8988T (cell line): ENCODE results near the gene ZW10.

Experiments
- DNase-seq: peaks from one replicate; pipeline ENCODE4 v3.0.0; 2011

ZW10 gene

DNA sequence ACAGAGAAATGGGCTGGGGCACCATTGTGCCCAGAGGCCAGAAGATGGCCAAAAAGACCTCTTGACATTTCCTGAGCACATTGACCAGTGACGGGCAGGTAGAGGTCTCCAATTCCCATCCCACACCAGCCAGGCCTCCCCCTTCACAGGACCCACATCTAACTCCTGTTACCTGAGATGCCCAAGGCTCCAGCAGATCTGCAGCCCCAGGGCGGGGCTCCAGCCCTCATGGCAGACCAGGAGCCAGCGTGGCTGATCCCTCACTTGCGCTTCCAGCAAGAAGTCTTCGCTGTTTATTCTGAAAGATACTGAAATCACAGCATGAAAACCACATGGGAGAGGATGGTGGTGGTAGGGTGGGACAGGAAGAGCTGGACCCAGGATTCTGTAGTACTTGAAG lies 76.4 kb downstream of the ZW10 start:
- DNase-seq = no peak

DNA sequence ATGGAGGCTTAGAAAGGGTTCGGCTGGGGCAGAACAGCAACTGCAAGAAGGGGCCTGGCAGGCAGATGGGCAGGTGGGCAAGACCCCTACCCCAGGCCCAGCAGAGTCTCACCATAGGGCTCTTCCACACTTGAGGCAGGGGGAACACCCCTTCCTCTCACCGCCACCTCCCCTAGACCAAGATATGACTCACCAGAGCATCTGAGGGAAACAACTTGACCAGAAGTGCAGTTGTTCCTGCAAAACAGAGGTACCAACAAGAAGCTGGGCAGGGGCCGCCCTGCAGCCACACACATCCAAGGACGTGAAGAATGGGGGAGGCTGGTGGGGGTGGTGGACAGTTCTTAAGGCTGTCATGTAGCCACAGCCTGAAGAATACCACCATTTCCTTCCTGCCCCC lies 78.3 kb downstream of the ZW10 start:
- no peak for DNase-seq

DNA sequence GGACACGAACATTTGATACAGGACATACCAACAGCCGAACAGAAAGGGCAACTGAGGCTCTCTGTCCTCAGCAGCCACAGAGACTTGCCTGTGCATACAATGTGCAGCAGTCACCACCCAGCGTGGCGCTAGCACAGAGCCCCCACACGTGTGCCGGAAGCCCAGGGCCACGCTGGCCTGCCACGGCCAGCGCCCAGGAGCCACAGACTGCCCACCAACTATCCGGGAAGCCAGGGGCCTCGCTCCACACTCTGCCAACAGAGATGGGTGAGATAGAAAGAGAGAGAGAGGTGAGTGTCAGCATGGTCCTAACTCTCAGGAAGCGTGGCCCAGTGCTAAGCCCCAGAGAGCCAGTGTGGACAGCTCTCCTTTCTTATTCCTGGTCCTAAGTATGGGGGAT lies 79.1 kb downstream of the ZW10 start:
- no peak for DNase-seq

DNA sequence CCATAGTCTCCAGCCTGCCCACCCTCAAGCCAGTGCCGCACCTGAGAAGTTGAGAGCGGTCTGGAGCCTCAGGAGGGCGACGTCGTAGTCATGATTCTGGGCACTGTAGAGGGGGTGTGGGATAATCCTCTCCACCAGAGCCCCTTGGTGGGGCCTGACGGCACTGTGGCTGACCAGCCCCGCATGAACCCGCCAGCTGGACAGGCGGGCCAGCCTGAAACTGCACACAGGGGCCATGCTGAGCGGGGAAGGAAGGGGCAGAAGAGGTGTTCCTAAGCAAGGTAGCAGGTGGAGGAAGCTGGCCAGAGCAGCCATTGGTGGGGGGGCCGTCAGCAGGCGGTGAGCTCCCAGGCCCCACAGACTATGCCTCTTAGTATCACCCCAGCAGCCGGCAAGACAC lies 80.5 kb downstream of the ZW10 start:
- no peak for DNase-seq

DNA sequence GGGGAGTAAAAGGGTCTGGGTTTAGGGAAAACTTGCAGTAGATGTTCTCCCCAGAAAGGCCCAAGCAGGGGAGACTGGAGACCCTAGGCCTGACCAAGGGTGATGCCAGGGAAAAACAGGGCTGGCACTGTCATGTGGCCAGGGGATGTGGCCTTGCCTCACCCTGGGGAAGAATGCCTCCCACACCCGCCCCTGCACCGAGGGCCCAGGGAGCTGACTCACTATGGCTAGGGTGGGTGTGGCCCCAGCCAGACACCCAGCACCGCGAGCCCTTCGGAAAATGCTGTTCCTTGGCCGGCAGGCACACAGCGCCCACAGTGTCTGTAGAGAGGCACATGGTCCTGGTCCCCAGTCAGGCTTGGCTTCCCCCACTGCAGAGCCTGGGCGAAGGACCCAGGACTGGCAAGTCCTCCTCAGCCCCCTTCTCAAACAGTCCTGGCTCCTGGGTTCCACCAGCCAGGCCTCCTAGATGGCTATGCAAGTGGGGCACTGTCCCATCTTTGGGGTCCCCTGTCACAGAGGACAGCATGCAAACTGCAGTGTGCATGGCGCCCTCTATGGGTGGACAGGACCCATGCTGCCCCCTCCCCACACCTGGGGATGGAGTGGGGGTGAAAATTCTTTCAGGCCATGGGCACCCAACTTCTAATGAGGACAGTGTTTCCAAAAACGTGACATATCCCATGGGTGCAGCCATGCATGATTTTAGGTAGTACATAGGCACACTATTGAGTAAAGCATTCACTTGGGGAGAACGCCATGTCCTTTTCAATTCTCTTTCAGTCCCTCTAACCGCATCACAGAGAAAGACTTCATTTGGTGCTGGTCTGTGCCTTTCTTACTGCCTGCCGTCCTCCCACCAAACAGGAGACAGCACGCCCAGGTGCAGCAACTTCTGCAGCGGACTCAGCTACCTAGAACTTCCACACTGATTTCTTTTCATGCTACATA lies 82.6 kb downstream of the ZW10 start:
- peak; percentile 88 for DNase-seq

DNA sequence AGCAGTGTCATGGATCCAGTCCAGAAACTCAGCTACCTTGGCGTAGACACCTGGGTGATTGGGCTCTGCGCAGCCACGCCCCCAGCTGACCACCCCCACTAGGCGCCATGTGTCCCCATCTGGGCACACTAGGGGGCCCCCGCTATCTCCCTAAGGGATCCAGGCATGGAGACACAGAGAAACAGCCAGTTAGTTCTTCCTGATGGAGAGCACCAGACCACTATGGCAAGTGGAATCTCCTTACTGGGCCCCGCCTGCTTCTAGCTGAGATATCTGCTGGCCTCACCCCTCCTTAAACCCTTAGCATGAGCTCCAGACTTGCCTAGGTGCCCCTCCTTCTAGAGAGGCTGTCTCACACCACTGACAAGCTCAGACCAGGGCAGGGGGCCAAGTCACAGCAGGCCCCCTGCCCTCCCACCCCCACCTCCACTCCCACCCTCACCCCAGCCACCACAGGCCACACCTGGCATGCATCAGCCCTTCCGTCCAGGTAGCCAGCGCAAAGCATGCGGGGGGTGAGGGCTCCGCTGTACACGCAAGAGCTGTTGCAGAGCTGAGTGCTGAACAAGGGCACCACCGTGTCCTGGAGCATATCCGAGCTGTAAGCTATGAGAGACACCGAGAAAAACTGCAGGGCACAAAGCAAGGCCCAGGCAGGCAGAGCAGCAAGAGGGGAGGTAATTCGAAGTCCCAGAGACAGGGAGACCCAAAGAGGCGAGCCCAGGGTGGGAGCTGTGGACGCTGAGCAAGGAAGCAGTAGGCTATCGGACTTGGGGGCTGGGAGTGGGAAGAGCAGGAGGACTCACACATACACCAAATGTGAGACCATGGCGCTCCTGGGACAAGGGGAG lies 83.5 kb downstream of the ZW10 start:
- DNase-seq = no peak

DNA sequence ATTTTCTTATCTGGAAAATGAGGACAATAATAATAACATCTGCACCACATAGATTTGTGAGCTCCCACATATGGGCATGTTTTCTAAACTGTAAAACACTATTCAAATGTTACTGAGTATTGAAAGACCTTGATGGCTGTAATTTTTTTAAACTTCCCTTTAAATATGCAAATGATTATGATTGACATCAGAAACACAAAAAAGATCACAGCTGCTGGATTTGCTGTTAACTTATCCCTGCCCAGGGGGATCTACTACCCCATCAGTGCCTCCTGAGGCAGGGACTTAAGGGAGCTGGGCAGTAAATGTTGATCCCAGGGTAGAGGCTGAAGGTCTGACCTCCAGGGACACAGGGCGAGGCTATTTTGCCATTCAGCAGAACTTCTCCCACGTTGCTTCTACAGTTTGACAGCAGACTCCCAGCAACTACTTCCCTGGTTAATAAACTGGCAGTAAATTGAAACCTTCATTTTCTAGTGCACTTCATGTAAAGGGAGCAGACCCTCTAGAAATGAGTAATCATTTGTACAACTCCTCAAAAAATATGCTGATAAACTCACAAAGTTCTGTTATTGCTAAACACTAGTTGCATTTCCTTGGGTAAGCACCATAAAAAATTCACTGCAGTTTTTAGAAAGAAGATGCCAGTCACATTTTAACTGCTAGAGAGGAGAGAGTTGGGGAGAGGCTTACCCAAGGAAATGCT lies 87.7 kb downstream of the ZW10 start:
- no peak for DNase-seq

DNA sequence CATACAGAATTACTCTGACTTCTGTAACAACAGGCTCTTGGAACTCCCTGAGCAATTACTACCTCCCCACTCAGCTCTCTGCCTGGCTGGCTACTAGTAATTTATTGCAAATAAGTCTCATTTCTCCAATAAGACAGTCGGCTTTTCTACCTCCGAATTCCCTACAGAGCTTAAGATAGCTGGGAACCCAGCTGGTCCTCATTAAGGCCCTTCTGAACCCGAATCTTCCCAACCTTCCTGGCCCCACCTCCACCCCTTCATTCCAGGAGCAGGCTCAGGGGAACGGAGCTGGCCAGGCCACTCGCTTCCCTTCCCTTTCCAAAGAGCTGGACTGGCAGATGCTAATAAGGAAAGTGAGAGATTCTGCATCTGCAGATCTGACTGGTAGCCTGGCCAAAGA lies 89.0 kb downstream of the ZW10 start:
- DNase-seq = no peak

DNA sequence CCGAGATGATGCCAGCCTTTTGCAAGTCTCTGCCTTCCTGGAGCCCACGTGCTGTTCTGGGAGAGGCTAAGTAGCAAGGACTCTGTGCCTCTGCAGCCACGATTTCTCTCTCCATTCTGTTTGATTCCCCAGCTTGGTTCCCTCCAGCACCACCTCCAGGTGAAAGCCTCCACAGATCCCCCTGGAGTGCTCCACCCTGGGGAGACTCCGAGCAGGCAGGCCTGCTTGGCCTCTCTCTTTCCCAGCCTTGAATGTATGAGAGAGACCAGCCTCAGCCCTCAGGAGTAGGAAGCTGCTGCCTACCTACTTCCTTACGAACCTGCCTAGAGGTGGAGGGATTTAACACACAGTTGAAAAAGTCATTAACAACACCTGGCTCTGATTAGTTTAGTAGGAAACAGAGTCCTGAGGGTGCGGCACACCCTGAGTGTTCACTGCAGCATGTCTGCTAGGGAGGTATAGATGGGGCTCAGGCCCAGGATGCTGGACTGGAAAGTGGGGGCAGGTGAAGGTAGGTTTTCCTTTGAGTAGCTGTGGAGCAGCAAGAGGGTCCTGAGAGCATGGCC lies 89.9 kb downstream of the ZW10 start:
- no peak for DNase-seq
